NCI-H526 treated with DMSO at 0.1 percent for 48 hours (cell line): Measurements from ENCODE around the gene STAP2.
"Not testable (repeated sequence)": the region's sequence is repeated elsewhere in the genome, so short reads cannot be mapped to it uniquely, and the experiment has no call there.

ENCODE experiments used
- DNase-seq: peaks from one replicate; lab custom pipeline; 2025; lab: John Stamatoyannopoulos, UW

STAP2 gene

GRCh38 chr19:4298810-4299550 lies 39.6 kb downstream of the STAP2 start:
- no peak for DNase-seq

GRCh38 chr19:4297901-4298809 lies 40.5 kb downstream of the STAP2 start:
- no peak for DNase-seq

GRCh38 chr19:4295972-4296771 lies 42.5 kb downstream of the STAP2 start:
- no peak for DNase-seq

- no peak for DNase-seq
Measured at GRCh38 chr19:4294389-4294788, 44.2 kb downstream of the STAP2 start.

- no peak for DNase-seq
Measured at GRCh38 chr19:4292515-4292914, 46.1 kb downstream of the STAP2 start.

- no peak for DNase-seq
Measured at GRCh38 chr19:4291184-4291732, 47.4 kb downstream of the STAP2 start.

- DNase-seq, result no peak
Measured at GRCh38 chr19:4288091-4288777, 50.4 kb downstream of the STAP2 start.

- DNase-seq, result not testable (repeated sequence)
Measured at GRCh38 chr19:4286141-4286540, 52.5 kb downstream of the STAP2 start.

- DNase-seq, result no peak
Measured at GRCh38 chr19:4284974-4285373, 53.7 kb downstream of the STAP2 start.

- DNase-seq, result peak; percentile 11
Measured at GRCh38 chr19:4284176-4284958, 54.3 kb downstream of the STAP2 start.

GRCh38 chr19:4279530-4280422 lies 58.9 kb downstream of the STAP2 start:
- no peak for DNase-seq

GRCh38 chr19:4279267-4279529 lies 59.4 kb downstream of the STAP2 start:
- no peak for DNase-seq

GRCh38 chr19:4278419-4279266 lies 60.0 kb downstream of the STAP2 start, which contains the start of gene SHD:
TSS of gene SHD (plus strand) at chr19:4279266. CDS start at chr19:4280064, 798 bp downstream.
- no peak for DNase-seq

- DNase-seq, result no peak
Measured at GRCh38 chr19:4278010-4278409, 60.6 kb downstream of the STAP2 start.

- no peak for DNase-seq
Measured at GRCh38 chr19:4277191-4277696, 61.4 kb downstream of the STAP2 start.

GRCh38 chr19:4274321-4274686 lies 64.3 kb downstream of the STAP2 start:
- not testable (repeated sequence) for DNase-seq
